ENCODE data around the gene SPRY2. TPM values are rescaled to one million over a fixed set of nuclear protein-coding genes. Genes with fewer than 3 reads are reported as not detected.
A peak's percentile ranks its signal among the peaks of the same experiment; 100 is the strongest.

Gene SPRY2
- total and polyA plus RNA-seq, 2 of the 8 experiments (the other 6 are each of a cell fraction or from before 2014, with no cell fraction given): 37.7 to 37.9 TPM

DNA sequence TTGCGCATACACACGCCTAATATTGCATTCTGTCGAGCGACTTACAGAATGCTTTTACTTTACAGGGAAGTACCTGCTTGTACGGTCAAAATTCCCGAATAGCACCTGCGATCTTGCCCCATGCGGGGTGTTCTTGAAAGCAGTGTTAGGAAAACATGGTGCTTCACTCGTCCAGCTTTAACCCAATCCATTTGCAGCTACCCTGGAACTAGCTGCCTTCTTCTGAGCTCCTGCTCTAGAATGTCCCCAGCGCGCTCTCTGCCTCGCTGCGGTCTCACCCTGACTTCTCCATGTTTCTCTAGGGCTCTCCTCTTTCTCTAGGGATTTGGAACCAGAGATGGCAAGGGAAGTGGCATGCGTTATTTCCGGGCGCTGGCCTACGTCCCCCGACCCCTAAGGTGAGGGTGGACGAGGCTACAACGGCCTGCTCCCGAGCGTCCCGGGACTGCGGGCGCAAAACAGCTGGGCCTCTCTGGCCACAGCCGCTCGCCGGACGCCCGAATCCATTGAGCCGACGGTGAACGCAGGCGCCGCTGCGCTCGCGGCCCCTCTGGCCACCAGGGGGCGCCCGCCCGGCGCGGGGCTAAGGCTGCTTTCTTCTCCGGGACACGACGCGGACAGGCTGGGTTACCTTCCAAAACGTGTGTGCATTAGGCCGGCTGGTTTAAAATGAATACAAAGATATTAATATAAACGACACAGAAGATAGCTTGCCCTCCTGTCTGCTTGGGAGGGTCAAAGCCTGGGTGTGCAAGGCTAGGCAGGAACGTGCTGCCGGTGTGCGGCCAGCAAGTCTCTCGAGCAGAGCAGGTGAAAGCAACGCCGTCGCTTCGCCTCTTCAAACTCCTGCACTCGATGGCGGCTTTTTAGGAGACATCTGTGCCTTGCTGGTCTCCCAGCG lies 1.8 kb upstream of the SPRY2 start:
- H3K27ac ChIP-seq (ENCODE audit: low read depth, low read length): peak overlapping the region; percentile 37; the same call in 1 of the 2 replicates
- 11% methylated on average over 51 of the region's 61 CpGs; no CpG with 5 or more reads in 1 of the 2 experiments for WGBS, 2 experiments (ENCODE audit: extremely low coverage in 1 of 2, insufficient coverage in 1 of 2, insufficient read length in 1 of 2, insufficient replicate concordance in 2 of 2, low coverage in 1 of 2, low lambda C conversion rate in 2 of 2, missing lambda C conversion rate in 1 of 2)
- H3K4me2 ChIP-seq (ENCODE audit: insufficient read depth in 1 of 2, low read depth in 2 of 2, low read length in 2 of 2): peak overlapping the region; percentile 70 to 91
- H3K14ac ChIP-seq (ENCODE audit: insufficient read length): no peak overlapping the region
- H2BK120ac ChIP-seq (replicated peaks; ENCODE audit: low read depth, low read length): peak overlapping the region; percentile 92
- H3K4me3 ChIP-seq (ENCODE audit: extremely low read depth in 1 of 4, insufficient read depth in 2 of 4, low read depth in 3 of 4, low read length in 4 of 4): peak overlapping the region; percentile 42 to 100 (median 65); a peak in 7 of 8 replicates
- H2BK12ac ChIP-seq (ENCODE audit: low read depth, low read length): peak overlapping the region; percentile 83
- no peaks in the 10 kb centered on the region for H3K36me3 ChIP-seq (ENCODE audit: control insufficient read depth in 2 of 4, insufficient read depth in 4 of 4, low read length in 3 of 4)
- CTCF ChIA-PET (ENCODE audit: partially characterized antibody): interaction anchor here (0.6 to 5.9 kb wide), 30 partner anchors 10 to 674 kb away, joined by 3 to 63 read pairs (median 4); no protein-coding TSS in a partner anchor
- peak overlapping the region; percentile 98 for H4K91ac ChIP-seq (replicated peaks; ENCODE audit: insufficient read length, low read length)
- FAIRE-seq: no peak
- peak overlapping the region; percentile 88 for H2AFZ ChIP-seq (ENCODE audit: low read length)
- peaks cover 8 to 11% of the 10 kb centered on the region in 2 experiments for H4K20me1 ChIP-seq (replicated peaks in 1 of 2; ENCODE audit: control insufficient read depth in 1 of 2, insufficient read depth in 2 of 2, low read length in 2 of 2)
- POLR2A ChIA-PET (ENCODE audit: partially characterized antibody): interaction anchor here (1.3 to 3.7 kb wide), 6 partner anchors 13 to 352 kb away, joined by 3 to 34 read pairs (median 9); no protein-coding TSS in a partner anchor
- peak overlapping the region; percentile 76; the same call in 1 of the 2 replicates for H2BK5ac ChIP-seq (ENCODE audit: low read depth, low read length)
- no peaks in the 10 kb centered on the region for H3K79me1 ChIP-seq (ENCODE audit: low read depth, low read length)
- H4K5ac ChIP-seq (ENCODE audit: insufficient read length, low read depth, low read length): peak overlapping the region; percentile 80
- peaks cover 10% of the 10 kb centered on the region for H3K23me2 ChIP-seq (ENCODE audit: low read depth, low read length)
- H4K8ac ChIP-seq (ENCODE audit: extremely low read depth, insufficient read depth, low read length): peak overlapping the region; percentile 26; the same call in 1 of the 2 replicates
- 0 out of 2 replicates have a peak overlapping the region, but pooled peaks have one; percentile 51 for H2BK20ac ChIP-seq (ENCODE audit: low read length)
- H3K4ac ChIP-seq (replicated peaks; ENCODE audit: insufficient read length, low read depth, low read length): peak overlapping the region; percentile 49
- H3K27me3 ChIP-seq (replicated peaks in 1 of 4; ENCODE audit: control insufficient read depth in 3 of 4, extremely low read depth in 1 of 4, insufficient read depth in 3 of 4, low read length in 3 of 4): peaks cover 0 to 2% (median 0%) of the 10 kb centered on the region in 4 experiments; a peak in 1 of 7 replicates
- peak overlapping the region in 3 of 4 experiments; percentile 53 to 69 (median 63); a peak in 5 of 7 replicates for H3K9ac ChIP-seq (replicated peaks in 1 of 4; ENCODE audit: extremely low read depth in 1 of 4, low read depth in 3 of 4, low read length in 3 of 4)
- DNase-seq (ENCODE audit: low read depth in 1 of 2, low spot score in 2 of 2): peak in 1 of 2 experiments; percentile 96
- no peak overlapping the region for H2AK5ac ChIP-seq (ENCODE audit: low read depth, low read length)
- H3K18ac ChIP-seq (ENCODE audit: extremely low read depth, low read length): peak overlapping the region; percentile 65
- H2BK15ac ChIP-seq (ENCODE audit: low read length): peak overlapping the region; percentile 88; the same call in 1 of the 2 replicates
- H3K9me3 ChIP-seq (ENCODE audit: insufficient read depth in 2 of 2, low read depth in 1 of 2, low read length in 1 of 2): no peaks in the 10 kb centered on the region
- H3K23ac ChIP-seq (ENCODE audit: insufficient read length): no peak overlapping the region
- peaks cover 0 to 8% (median 4%) of the 10 kb centered on the region in 4 experiments; a peak in 4 of 7 replicates for H3K4me1 ChIP-seq (replicated peaks in 1 of 4; ENCODE audit: control insufficient read depth in 3 of 4, insufficient read depth in 4 of 4, low read length in 3 of 4)
- H3K56ac ChIP-seq (replicated peaks; ENCODE audit: insufficient read length, low read depth, low read length): peak overlapping the region; percentile 17
- H3K79me2 ChIP-seq (ENCODE audit: control insufficient read depth in 1 of 2, insufficient read depth in 2 of 2, low read length in 2 of 2): peaks cover 25 to 30% of the 10 kb centered on the region in 2 experiments
- TF ChIP-seq CBX5 (IDR thresholded peaks at IDR 0.05; ENCODE audit: low read depth, low read length) (no peak), CTCF (IDR thresholded peaks at IDR 0.05; ENCODE audit: control extremely low read depth in 1 of 3, insufficient read depth in 1 of 3, low read depth in 1 of 3, low read length in 3 of 3) (peak; percentile 85 to 93 (median 93)), TAF1 (IDR thresholded peaks at IDR 0.05; ENCODE audit: low read depth, low read length) (peak; percentile 75), E2F6 (IDR thresholded peaks at IDR 0.05) (peak; percentile 83), BRCA1 (IDR thresholded peaks at IDR 0.05; ENCODE audit: low read depth, low read length) (no peak), GTF2F1 (IDR thresholded peaks at IDR 0.05; ENCODE audit: borderline replicate concordance, low read depth, low read length) (0 out of 2 replicates have a peak, but pooled peaks have one; percentile 21)

Measured in H1 (cell line).